HCT116 (cell line): ENCODE results near the gene GRAMD2A.

Source experiments
- EZH2 ChIP-seq: fragments of 200-600 bp; sonication (generic); IDR thresholded peaks from 2 replicates; pipeline ENCODE4 v1.6.1; 2017; ENCODE audit warnings: antibody characterized with exemption, mixed run types
- FOSL1 ChIP-seq: IDR thresholded peaks from 2 replicates; pipeline ENCODE4 v1.6.1; 2012; ENCODE audit warnings: low read depth
- JUND ChIP-seq: IDR thresholded peaks from 2 replicates; pipeline ENCODE4 v1.6.1; 2012
- POLR2A ChIP-seq: IDR thresholded peaks from 2 replicates; pipeline ENCODE4 v1.7.0; 2011; ENCODE audit warnings: borderline replicate concordance; ENCODE audit not compliant: insufficient read depth, insufficient read length; ENCODE audit errors: extremely low read depth
- RAD21 ChIP-seq: IDR thresholded peaks from 2 replicates; pipeline ENCODE4 v1.6.1; 2012; ENCODE audit warnings: low read depth, mild to moderate bottlenecking
- SIN3A ChIP-seq: IDR thresholded peaks from 2 replicates; pipeline ENCODE4 v1.6.1; 2012; ENCODE audit warnings: low read depth
- YY1 ChIP-seq: IDR thresholded peaks from 2 replicates; pipeline ENCODE4 v1.6.1; 2011; ENCODE audit warnings: low read length, low read depth, moderate library complexity, mild to moderate bottlenecking; ENCODE audit not compliant: insufficient replicate concordance; ENCODE audit errors: extremely low read depth
- TF ChIP-seq, protein P1 (sequence below), 3 experiments: fragments of 200-600 bp in 1 of 3; sonication (generic) in 1 of 3; IDR thresholded peaks in 2 of 3; conservative IDR thresholded peaks in 1 of 3; 2 replicates each; pipeline ENCODE4 v1.5.1; 2012 to 2017; ENCODE audit warnings: low read depth in 2 of 3, low read length in 2 of 3, antibody characterized with exemption in 1 of 3, borderline replicate concordance in 1 of 3, control low read depth in 1 of 3, mild to moderate bottlenecking in 1 of 3, mixed read lengths in 1 of 3, mixed run types in 1 of 3, moderate library complexity in 1 of 3; ENCODE audit not compliant: insufficient read depth in 1 of 3
- TF ChIP-seq, protein P2 (sequence below): IDR thresholded peaks from 2 replicates; pipeline ENCODE4 v1.6.1; 2012

DNA sequence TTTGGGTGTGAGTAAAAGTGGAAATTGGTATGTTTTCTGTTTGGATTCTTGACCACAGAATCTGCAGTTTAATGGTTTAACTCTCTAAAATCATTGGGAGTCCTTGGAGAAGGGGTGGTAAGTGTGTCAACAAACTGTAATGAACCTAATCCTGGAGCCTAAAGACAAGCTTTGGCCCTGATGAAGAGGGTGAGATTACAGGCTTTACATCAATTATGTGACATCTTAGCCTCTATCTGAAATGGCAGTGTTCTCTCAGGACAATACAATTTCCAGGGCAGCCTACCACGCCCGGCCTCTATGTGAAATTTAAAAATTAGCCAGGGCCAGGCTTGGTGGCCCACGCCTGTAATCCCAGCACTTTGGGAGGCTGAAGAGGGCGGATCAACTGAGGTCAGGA, 37.7 kb upstream of the GRAMD2A start:
- TF ChIP-seq EZH2 = no peak
- TF ChIP-seq JUND = no peak
- TF ChIP-seq, protein P1, sequence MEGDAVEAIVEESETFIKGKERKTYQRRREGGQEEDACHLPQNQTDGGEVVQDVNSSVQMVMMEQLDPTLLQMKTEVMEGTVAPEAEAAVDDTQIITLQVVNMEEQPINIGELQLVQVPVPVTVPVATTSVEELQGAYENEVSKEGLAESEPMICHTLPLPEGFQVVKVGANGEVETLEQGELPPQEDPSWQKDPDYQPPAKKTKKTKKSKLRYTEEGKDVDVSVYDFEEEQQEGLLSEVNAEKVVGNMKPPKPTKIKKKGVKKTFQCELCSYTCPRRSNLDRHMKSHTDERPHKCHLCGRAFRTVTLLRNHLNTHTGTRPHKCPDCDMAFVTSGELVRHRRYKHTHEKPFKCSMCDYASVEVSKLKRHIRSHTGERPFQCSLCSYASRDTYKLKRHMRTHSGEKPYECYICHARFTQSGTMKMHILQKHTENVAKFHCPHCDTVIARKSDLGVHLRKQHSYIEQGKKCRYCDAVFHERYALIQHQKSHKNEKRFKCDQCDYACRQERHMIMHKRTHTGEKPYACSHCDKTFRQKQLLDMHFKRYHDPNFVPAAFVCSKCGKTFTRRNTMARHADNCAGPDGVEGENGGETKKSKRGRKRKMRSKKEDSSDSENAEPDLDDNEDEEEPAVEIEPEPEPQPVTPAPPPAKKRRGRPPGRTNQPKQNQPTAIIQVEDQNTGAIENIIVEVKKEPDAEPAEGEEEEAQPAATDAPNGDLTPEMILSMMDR (IDR thresholded peaks at IDR 0.05 in 2 of 3, conservative IDR thresholded peaks at IDR 0.05 in 1 of 3; ENCODE audit: borderline replicate concordance in 1 of 3, insufficient read depth in 1 of 3, low read depth in 2 of 3, low read length in 2 of 3) = no peak
- TF ChIP-seq, protein P2, sequence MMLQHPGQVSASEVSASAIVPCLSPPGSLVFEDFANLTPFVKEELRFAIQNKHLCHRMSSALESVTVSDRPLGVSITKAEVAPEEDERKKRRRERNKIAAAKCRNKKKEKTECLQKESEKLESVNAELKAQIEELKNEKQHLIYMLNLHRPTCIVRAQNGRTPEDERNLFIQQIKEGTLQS = no peak
- no peak for TF ChIP-seq FOSL1
- no peak for TF ChIP-seq YY1
- no peak for TF ChIP-seq POLR2A
- TF ChIP-seq SIN3A = no peak
- no peak for TF ChIP-seq RAD21
